Superior temporal gyrus (tissue), 1 donor: ENCODE data around the gene VWA5B1.
"Not testable (repeated sequence)": the region's sequence is repeated elsewhere in the genome, so short reads cannot be mapped to it uniquely, and the experiment has no call there.

Experiments used
- DNase-seq: peaks from one replicate; pipeline ENCODE4 v3.0.0-alpha.2; 2016; ENCODE audit errors: extremely low spot score

Gene VWA5B1

DNA sequence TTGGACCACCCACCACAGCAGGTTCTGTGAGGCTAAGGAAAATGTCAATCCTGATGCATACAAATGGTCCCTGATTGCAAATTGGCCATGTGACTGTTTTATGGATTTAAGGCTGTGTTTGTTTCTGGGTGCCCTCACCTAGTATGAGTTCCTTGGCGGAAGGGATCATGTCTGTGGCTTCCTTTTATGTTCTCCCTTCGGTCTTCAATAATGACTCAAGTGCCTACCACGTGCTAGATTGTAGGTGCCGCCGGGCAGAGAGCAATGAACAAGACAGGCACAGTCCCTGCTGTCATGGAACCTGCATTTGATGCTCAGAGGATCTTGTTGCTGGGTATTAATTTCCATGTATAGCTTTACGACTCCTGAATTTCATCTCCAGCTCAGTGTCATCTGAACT is 9.8 kb upstream of the VWA5B1 start:
- no peak for DNase-seq

DNA sequence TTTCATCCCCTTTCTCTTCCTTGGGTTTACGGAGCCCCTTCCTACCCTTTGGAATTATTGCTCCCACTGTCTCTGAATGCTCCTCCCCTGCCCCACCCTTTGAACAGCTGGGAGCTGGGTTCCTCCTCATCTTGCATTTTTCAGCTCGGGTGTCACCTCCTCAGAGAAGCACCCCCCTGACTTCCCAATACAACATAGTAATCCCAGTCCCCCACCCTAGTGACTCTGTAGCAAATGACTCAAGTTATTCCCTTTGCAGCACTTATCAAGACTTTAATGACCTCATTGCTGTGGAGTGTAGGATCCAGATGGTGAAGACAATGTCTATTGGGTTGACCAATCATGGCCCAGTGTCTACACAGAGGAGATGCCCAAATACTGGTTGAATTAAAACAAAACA is 8.9 kb upstream of the VWA5B1 start:
- no peak for DNase-seq

- no peak for DNase-seq
Measured at GRCh38 chr1:20282533-20282932, 8.1 kb upstream of the VWA5B1 start.

DNA sequence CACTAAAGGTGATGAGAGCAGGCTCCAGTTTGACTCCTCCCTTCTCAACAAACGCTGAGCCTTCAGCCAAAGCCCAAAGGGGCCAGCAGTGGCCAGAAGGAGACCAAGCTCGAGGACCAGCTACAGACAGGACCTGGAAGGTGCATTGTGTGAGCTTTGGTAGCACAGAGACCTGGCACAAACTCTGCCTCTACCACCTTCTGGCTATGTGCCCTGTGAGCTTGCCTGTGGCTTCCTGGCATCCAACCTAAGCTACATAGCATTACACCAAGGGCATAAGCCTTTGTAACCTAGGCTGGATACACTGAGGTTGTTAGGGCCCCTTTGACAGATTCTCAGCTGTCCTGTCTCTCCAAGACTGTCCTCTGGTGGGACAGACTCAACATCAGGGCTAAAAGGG is 6.6 kb upstream of the VWA5B1 start:
- no peak for DNase-seq

DNA sequence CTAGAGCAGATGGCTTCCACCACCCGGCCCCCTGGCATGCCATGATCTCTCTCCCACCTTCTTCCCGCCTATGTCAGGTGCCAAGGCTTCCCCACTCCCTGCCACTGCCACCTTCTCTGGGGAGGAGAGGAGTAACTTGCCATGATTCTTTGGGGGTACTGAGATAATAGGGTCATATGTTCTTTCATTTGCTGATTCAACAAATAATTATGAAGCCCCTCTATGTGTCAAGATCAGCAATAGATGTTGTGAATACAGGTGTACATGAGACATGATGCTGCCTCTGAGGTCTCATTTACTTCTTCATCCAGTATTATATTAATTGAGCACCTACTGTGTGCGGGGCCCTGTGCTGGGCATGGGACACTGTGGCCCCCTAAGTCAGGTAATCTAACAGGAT is 6.0 kb upstream of the VWA5B1 start:
- DNase-seq: no peak

DNA sequence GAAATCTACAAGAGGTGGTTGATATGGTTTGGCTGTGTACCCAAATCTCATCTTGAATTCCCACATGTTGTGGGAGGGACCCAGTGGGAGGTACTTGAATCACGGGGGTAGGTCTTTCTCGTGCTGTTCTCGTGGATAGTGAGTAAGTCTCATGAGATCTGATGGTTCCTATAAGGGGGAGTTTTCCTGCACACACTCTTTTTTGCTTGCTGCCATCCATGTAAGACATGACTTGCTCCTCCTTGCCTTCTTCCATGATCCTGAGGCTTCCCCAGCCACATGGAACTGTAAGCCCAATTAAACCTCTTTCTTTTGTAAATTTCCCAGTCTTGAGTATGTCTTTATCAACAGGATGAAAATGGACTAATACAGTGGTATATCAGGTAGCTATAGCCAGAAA is 5.2 kb upstream of the VWA5B1 start:
- no peak for DNase-seq

- not testable (repeated sequence) for DNase-seq
Measured at GRCh38 chr1:20287696-20288095, 3.0 kb upstream of the VWA5B1 start.

- no peak for DNase-seq
Measured at GRCh38 chr1:20291645-20292084, 990 bp downstream of the VWA5B1 start.

DNA sequence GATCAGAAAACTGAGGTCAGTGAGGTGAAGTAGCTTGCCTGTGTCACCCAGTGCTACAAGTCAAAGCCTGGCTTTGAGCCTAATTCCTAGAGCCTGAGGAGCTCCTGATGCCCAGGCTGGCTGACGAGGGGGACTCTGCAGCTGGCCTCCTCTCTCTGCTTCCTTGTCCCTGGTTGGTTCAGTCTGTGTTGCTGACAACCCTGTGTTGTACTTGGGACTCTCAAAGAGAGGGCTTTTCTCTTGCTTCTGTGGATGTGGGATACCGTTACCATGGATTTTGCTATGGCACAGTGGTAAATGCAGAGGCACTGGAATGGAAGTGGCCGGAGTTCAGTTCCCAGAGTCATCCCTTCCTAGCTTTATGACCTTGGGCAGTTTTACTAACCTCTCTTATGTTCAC is 8.0 kb downstream of the VWA5B1 start:
- DNase-seq: no peak

- no peak for DNase-seq
Measured at GRCh38 chr1:20301463-20302107, 10.9 kb downstream of the VWA5B1 start.

GRCh38 chr1:20302108-20302471 is 11.4 kb downstream of the VWA5B1 start:
- DNase-seq: no peak

DNA sequence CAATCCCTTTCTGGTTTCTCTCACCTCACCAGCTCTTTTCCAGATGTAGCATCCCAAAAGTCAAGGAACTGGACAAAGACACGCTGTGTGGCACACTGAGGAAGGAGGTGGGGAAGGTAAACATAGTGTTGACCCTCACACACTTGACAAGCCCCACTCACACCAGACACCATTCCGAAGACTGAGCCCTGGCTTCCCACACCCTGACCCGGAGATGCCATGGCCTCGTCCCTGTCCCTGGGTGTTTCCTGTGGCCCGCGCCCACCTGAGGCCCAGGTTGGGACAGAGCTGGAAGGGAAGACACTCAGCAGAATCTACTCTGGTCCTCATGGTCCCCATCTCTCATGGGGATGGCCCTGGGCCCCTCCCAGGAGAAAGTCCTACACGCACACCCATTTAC is 16.4 kb downstream of the VWA5B1 start:
- no peak for DNase-seq

GRCh38 chr1:20308569-20308968 is 17.9 kb downstream of the VWA5B1 start:
- DNase-seq: no peak

GRCh38 chr1:20311289-20311688 is 20.6 kb downstream of the VWA5B1 start:
- no peak for DNase-seq

GRCh38 chr1:20312310-20312709 is 21.6 kb downstream of the VWA5B1 start:
- no peak for DNase-seq

DNA sequence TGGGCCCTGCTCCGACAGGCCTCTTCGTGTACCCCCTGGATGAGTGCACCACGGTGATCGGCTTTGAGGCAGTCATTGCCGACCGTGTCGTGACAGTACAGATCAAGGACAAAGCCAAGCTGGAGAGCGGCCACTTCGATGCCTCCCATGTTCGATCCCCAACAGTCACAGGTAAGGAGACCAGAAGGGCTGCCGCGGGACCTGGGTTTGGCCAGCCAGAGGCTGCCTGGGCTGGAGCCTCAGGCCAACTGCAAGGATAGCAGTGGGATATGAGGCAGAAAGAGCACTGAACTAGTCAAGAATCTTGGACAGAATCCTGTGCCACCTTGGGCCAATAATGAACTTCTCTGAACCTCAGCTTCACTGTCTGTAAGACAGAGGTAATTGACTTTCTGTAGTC is 22.1 kb downstream of the VWA5B1 start:
- DNase-seq: no peak

DNA sequence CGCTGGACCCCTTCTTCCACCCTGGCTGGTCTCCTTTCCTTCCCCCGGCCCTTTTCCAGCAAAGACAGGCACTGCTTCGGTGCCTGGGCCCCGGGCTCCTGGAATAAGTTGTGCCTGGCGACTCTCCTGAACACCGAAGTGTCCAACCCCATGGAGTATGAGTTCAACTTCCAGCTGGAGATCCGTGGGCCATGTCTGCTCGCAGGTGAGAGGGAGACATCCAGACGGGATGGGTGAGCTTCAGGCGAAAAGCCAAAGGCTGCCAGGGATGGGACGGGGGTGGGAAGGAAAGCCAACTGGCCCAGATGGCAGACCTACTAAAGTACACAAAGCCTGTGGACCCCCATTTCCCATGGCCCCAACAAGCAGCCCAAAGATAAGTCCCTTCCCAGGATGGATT is 26.8 kb downstream of the VWA5B1 start:
- no peak for DNase-seq

GRCh38 chr1:20318521-20318920 is 27.8 kb downstream of the VWA5B1 start:
- no peak for DNase-seq

GRCh38 chr1:20318971-20319370 is 28.3 kb downstream of the VWA5B1 start:
- DNase-seq: no peak

GRCh38 chr1:20319456-20320220 is 29.0 kb downstream of the VWA5B1 start:
- DNase-seq: no peak

DNA sequence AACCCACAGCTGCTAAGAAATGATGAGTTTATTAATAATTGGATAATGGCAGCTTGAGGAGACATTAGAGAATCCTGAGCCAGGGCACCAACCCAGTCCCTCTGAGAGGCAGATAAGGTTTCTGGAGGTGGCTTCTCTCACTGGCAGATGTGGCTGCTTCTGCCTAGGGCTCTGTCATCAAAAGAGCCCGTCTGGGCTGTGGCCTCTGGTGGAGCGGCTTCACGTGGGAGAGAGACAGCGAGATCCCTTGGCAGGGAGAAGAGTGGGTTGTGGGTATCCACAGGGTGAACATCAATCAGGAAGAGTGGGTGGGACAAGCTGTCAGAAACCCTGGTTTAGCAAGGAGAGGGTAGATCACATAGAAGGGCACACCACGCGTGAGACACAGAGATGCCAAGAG is 30.0 kb downstream of the VWA5B1 start:
- DNase-seq: no peak

GRCh38 chr1:20321573-20321972 is 30.9 kb downstream of the VWA5B1 start:
- DNase-seq: no peak

GRCh38 chr1:20322081-20322824 is 31.6 kb downstream of the VWA5B1 start:
- DNase-seq: peak; percentile 31
